Parathyroid adenoma (tissue), 2 donors: ENCODE data around the gene EXTL2.
"Not testable (repeated sequence)": the region's sequence is repeated elsewhere in the genome, so short reads cannot be mapped to it uniquely, and the experiment has no call there.

Source experiments
- H2AFZ ChIP-seq: fragments of 300-600 bp; sonication (generic); one replicate; pipeline ENCODE4 v1.7.0; 2017; ENCODE audit warnings: antibody characterized with exemption, mild to moderate bottlenecking
- H3K27ac ChIP-seq: fragments of 300-600 bp; sonication (generic); one replicate; pipeline ENCODE4 v1.7.0; 2017
- H3K27me3 ChIP-seq: fragments of 300-600 bp; sonication (generic); one replicate; pipeline ENCODE4 v1.7.0; 2017; ENCODE audit warnings: low read length; ENCODE audit not compliant: control insufficient read depth, insufficient read depth
- H3K36me3 ChIP-seq: fragments of 300-600 bp; sonication (generic); one replicate; pipeline ENCODE4 v1.7.0; 2017; ENCODE audit warnings: low read length; ENCODE audit not compliant: control insufficient read depth, insufficient read depth
- H3K4me1 ChIP-seq: fragments of 300-600 bp; sonication (generic); one replicate; pipeline ENCODE4 v1.7.0; 2017; ENCODE audit warnings: control low read depth
- H3K4me2 ChIP-seq: fragments of 300-600 bp; sonication (generic); one replicate; pipeline ENCODE4 v1.7.0; 2017; ENCODE audit warnings: low read length
- H3K4me3 ChIP-seq: fragments of 300-600 bp; sonication (generic); one replicate; pipeline ENCODE4 v1.7.0; 2017; ENCODE audit warnings: low read depth, low read length
- H3K79me2 ChIP-seq: fragments of 300-600 bp; sonication (generic); one replicate; pipeline ENCODE4 v1.7.0; 2017; ENCODE audit warnings: control low read depth
- H3K9ac ChIP-seq: fragments of 300-600 bp; sonication (generic); one replicate; pipeline ENCODE4 v1.7.0; 2017; ENCODE audit warnings: mild to moderate bottlenecking
- H3K9me3 ChIP-seq: fragments of 300-600 bp; sonication (generic); one replicate; pipeline ENCODE4 v1.7.0; 2017; ENCODE audit warnings: low read length; ENCODE audit not compliant: control insufficient read depth
- CTCF ChIP-seq: fragments of 300-600 bp; sonication (generic); IDR thresholded peaks from one replicate; pipeline ENCODE4 v1.7.0; 2017; ENCODE audit warnings: antibody characterized with exemption, mild to moderate bottlenecking
- donor health status: primary hyperparathyroidism.

Gene EXTL2

GRCh38 chr1:100895540-100896480 is 1.2 kb upstream of the EXTL2 start, which contains the start of gene SLC30A7:
TSS of gene SLC30A7 (plus strand) at chr1:100896090. CDS start at chr1:100896263, 173 bp downstream.
- peak within 1 kb of the TSS; percentile 98 for H3K4me2 ChIP-seq

DNA sequence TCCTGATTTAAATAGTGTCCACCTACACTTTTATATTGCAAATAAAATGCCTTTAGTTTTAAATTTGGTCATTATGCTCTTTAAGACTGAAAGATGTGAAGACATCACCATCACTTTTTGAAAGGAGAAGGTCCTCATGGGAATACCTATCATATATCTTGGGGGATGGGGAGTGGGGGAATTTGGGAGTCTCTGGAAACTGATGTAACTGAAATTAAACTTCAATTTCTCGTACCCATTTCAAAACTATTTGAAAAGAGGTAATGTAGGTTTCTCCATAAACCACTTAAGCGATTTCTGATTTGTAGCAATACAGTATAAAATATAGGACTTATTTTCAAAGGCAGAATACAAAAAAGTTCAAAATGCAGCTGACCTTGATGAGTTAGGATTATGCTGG is 924 bp downstream of the EXTL2 start:
- Histone ChIP-seq H3K27me3 (no peaks in the 10 kb centered on the region), H3K4me2 (peak overlapping the region; percentile 98), H3K4me3 (peak overlapping the region; percentile 84), H3K9me3 (no peaks in the 10 kb centered on the region), H3K27ac (no peak overlapping the region), H3K36me3 (no peaks in the 10 kb centered on the region), H3K4me1 (no peaks in the 10 kb centered on the region), H3K79me2 (no peaks in the 10 kb centered on the region), H2AFZ (no peak overlapping the region), H3K9ac (no peak overlapping the region)
- no peak for TF ChIP-seq CTCF

More at GRCh38 chr1:100895540-100896480, 1.2 kb upstream of the EXTL2 start, which contains the start of gene SLC30A7:
- Histone ChIP-seq H3K4me3 (peak within 1 kb of the TSS; percentile 84), H3K9me3 (no peaks in the 10 kb centered on the region), H3K4me1 (no peaks in the 10 kb centered on the region), H3K27me3 (no peaks in the 10 kb centered on the region), H3K79me2 (no peaks in the 10 kb centered on the region), H3K27ac (peak within 1 kb of the TSS; percentile 96), H3K9ac (peak within 1 kb of the TSS; percentile 50), H2AFZ (peak within 1 kb of the TSS; percentile 95), H3K36me3 (no peaks in the 10 kb centered on the region)
- TF ChIP-seq CTCF: no peak

GRCh38 chr1:100892554-100892953 is 2.1 kb downstream of the EXTL2 start:
- no peaks in the 10 kb centered on the region for H3K27me3 ChIP-seq
- H3K27ac ChIP-seq: no peak overlapping the region
- H3K4me1 ChIP-seq: no peaks in the 10 kb centered on the region
- TF ChIP-seq CTCF: no peak
- no peak overlapping the region for H3K9ac ChIP-seq
- no peak overlapping the region for H3K4me2 ChIP-seq
- H3K79me2 ChIP-seq: no peaks in the 10 kb centered on the region
- no peak overlapping the region for H2AFZ ChIP-seq
- H3K36me3 ChIP-seq: no peaks in the 10 kb centered on the region
- H3K9me3 ChIP-seq: no peaks in the 10 kb centered on the region
- H3K4me3 ChIP-seq: no peak overlapping the region

DNA sequence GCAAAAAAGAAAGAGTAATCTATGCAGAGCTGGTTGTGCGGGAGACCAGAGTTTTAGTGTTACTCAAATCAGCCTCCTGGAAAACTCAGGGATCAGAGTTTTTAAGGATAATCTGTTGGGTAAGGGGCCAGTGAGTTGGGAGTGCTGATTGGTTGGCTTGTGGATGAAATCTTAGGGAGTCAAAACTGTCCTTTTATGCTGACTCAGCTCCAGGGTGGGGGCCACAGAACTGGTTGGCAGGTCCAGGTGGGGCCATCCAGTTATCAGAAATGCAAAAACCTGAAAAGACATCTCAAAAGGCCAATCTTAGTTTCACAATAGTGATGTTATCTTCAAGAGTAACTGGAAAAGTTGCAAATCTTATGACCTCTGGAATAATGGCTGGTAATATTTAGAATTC is 3.3 kb downstream of the EXTL2 start:
- no peak overlapping the region for H3K4me2 ChIP-seq

GRCh38 chr1:100889869-100890482 is 4.7 kb downstream of the EXTL2 start:
- not testable (repeated sequence) for H3K27me3 ChIP-seq, H3K9ac ChIP-seq, H3K9me3 ChIP-seq, H3K79me2 ChIP-seq, H3K36me3 ChIP-seq, H3K4me3 ChIP-seq, H3K27ac ChIP-seq, H2AFZ ChIP-seq, H3K4me2 ChIP-seq, H3K4me1 ChIP-seq

More for the DNA sequence above, 3.3 kb downstream of the EXTL2 start:
- Histone ChIP-seq H3K9me3 (no peaks in the 10 kb centered on the region), H3K9ac (no peak overlapping the region), H3K27ac (no peak overlapping the region), H3K27me3 (no peaks in the 10 kb centered on the region), H3K79me2 (no peaks in the 10 kb centered on the region), H3K4me1 (no peaks in the 10 kb centered on the region), H3K36me3 (no peaks in the 10 kb centered on the region), H2AFZ (no peak overlapping the region), H3K4me3 (no peak overlapping the region)
- TF ChIP-seq CTCF: no peak

DNA sequence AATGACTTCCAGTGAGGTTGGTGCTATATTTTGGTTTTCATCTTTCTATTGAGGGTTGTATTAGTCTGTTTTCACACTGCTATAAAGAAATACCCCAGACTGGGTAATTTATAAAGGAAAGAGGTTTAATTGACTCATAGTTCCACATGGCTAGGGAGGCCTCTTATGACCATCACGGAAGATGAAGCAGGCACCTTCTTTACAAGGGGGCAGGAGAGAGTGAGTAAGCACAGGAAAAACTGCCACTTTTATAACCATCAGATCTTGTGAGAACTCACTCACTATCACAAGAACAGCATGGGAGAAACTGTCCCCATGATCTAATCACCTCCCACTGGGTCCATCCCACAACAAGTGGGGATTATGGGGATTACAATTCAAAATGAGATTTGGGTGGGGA is 5.6 kb downstream of the EXTL2 start:
- H3K27ac ChIP-seq, H3K27me3 ChIP-seq, H3K79me2 ChIP-seq, H3K9me3 ChIP-seq, H3K4me3 ChIP-seq, H2AFZ ChIP-seq, H3K9ac ChIP-seq, H3K36me3 ChIP-seq, H3K4me2 ChIP-seq, H3K4me1 ChIP-seq: not testable (repeated sequence)
